ENCODE data around the gene NKX2-4.

The NKX2-4 gene

DNA sequence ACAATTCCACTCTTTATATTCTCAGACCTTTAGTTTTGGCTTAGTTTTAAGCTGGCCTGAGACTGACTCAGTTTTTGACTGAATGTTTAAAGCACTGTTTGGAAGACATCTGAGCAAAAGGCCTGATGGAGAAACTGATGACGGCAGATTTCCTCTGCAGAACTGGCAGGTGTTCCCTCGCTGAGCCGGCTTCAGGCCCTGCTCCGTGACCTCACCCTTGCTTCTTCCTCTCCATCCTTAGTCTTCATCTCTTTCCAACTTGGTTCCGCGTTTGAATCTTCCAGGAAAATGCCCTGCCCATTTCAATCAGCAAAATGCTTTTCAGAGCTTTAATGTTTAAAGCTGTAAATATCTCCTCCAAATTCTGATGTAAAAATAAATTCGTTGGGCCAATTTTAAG lies 6.6 kb downstream of the NKX2-4 start:
- Histone ChIP-seq H3K4me3 (ENCODE audit: low read length) (no peak overlapping the region), H3K36me3 (ENCODE audit: insufficient read depth, low read length) (peaks cover 41% of the 10 kb centered on the region), H3K4me1 (ENCODE audit: insufficient read depth, low read length) (no peaks in the 10 kb centered on the region), H3K27me3 (ENCODE audit: insufficient read depth, low read length) (peaks cover 41% of the 10 kb centered on the region), H2AFZ (ENCODE audit: low read depth, low read length) (no peak overlapping the region), H3K9me3 (ENCODE audit: low read length) (peaks cover 2% of the 10 kb centered on the region)

DNA sequence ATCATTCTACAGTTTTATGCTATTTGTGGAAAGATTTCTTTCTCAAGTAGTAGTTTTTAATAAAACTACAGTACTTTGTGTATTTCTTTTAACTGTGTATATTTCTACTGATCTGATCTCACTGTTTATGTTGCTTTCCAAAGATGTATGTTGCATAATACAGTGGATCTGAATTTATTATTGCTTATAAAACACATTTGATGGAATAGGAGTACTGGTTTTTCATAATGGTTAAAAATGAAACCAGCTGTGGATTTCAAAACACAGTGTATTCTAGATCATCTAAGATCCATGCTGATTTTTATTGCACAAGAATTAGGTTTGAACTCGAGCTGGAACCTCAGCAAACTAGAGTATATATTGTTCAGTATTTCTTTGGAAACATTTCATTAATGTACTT lies 8.0 kb downstream of the NKX2-4 start:
- Histone ChIP-seq H3K36me3 (ENCODE audit: insufficient read depth, low read length) (peaks cover 46% of the 10 kb centered on the region), H3K9me3 (ENCODE audit: low read length) (peaks cover 2% of the 10 kb centered on the region), H3K4me3 (ENCODE audit: low read length) (no peak overlapping the region), H3K4me1 (ENCODE audit: insufficient read depth, low read length) (no peaks in the 10 kb centered on the region), H2AFZ (ENCODE audit: low read depth, low read length) (no peak overlapping the region), H3K27me3 (ENCODE audit: insufficient read depth, low read length) (peaks cover 27% of the 10 kb centered on the region)

DNA sequence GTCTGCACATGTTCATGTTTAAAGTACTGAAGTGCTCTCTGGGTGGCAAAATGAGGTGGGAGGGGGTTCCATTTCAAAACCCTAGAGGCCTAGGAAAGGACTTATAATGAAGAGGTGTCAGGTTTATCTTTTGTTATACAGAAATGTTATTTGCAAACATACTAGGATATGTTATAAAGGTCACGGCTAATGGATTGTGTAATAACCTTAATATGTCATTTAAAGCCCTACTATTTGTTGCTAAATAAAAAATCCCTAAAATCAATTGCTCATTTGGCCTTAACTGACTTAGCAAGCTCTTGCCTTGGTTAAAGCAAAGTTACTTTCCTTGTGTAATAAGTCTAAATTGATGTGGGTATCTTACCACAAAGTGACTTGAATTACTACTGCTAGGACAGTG lies 8.8 kb downstream of the NKX2-4 start:
- Histone ChIP-seq H3K36me3 (ENCODE audit: insufficient read depth, low read length) (peaks cover 50% of the 10 kb centered on the region), H2AFZ (ENCODE audit: low read depth, low read length) (no peak overlapping the region), H3K27me3 (ENCODE audit: insufficient read depth, low read length) (peaks cover 19% of the 10 kb centered on the region)

DNA sequence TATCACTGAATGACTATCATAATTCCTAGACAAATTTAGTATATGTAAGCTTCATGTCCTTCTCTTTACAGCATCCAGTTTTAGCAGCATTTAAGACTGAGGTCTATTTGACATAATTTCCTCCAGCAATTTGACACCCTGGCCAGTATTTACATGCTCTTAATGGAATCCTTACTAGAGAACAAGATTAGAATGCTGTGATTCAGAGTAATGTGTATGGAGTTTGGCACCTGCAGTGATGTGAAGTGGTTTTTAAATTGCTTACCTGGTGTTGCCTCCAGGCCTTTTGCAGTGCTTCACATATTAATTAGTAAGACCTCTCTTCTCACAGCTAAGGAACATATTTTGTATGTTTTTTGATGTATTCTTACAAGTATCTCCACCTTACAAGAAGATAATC lies 9.8 kb downstream of the NKX2-4 start:
- Histone ChIP-seq H3K9me3 (ENCODE audit: low read length) (peaks cover 2% of the 10 kb centered on the region), H3K36me3 (ENCODE audit: insufficient read depth, low read length) (peaks cover 60% of the 10 kb centered on the region), H3K27me3 (ENCODE audit: insufficient read depth, low read length) (peaks cover 9% of the 10 kb centered on the region), H3K4me3 (ENCODE audit: low read length) (no peak overlapping the region), H2AFZ (ENCODE audit: low read depth, low read length) (no peak overlapping the region), H3K4me1 (ENCODE audit: insufficient read depth, low read length) (no peaks in the 10 kb centered on the region)

More for the DNA sequence above, 8.8 kb downstream of the NKX2-4 start:
- peaks cover 2% of the 10 kb centered on the region for H3K9me3 ChIP-seq (ENCODE audit: low read length)
- no peaks in the 10 kb centered on the region for H3K4me1 ChIP-seq (ENCODE audit: insufficient read depth, low read length)
- no peak overlapping the region for H3K4me3 ChIP-seq (ENCODE audit: low read length)

DNA sequence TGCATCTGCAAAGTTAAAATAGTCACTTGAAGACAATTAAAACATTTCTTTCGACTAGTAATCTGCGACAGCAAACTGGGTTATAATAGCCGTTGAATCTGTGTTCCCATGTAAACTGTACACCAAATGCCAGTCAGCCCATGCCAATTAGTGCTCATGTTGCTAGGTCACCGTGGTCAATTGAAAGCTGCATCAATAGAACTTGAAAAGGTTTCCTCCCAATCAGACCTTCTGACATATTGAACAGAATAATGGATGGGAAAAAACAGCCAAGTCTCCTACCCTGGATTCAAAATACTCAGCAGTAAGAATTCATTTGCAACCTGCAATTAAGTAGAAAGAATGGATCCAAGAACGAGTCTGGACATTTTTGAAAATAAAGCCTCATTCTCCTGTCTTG lies 11.2 kb downstream of the NKX2-4 start:
- Histone ChIP-seq H3K9me3 (ENCODE audit: low read length) (peaks cover under 1% of the 10 kb centered on the region), H2AFZ (ENCODE audit: low read depth, low read length) (no peak overlapping the region), H3K27me3 (ENCODE audit: insufficient read depth, low read length) (no peaks in the 10 kb centered on the region), H3K4me3 (ENCODE audit: low read length) (no peak overlapping the region), H3K36me3 (ENCODE audit: insufficient read depth, low read length) (peaks cover 66% of the 10 kb centered on the region), H3K4me1 (ENCODE audit: insufficient read depth, low read length) (no peaks in the 10 kb centered on the region)

DNA sequence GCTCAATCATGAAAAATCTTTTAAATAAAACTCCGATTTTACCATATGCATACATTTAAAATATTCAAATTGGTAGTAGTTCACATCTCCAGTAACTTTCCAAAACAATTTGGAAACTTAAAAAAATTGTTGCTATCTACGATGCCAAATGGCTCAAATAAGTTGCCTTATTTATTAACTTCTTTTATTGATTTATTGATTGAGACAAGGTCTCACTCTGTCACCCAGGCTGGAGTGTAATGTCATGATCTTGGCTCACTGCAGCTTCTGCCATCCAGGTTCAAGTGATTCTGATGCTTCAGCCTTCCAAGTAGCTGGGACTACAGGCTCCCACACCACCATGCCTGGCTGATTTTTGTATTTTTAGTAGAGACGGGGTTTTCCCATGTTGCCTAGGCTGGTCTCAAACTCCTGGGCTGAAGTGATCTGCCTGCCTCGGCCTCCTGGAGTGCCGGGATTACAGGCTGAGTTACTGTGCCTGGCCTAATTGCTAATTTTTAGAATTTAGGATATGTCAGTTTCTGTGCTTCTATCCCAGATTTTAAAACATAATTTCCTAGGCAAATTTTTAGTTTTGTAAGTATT lies 12.9 kb downstream of the NKX2-4 start:
- Histone ChIP-seq H2AFZ (ENCODE audit: low read depth, low read length) (no peak overlapping the region), H3K9me3 (ENCODE audit: low read length) (no peaks in the 10 kb centered on the region), H3K36me3 (ENCODE audit: insufficient read depth, low read length) (peaks cover 59% of the 10 kb centered on the region), H3K4me1 (ENCODE audit: insufficient read depth, low read length) (no peaks in the 10 kb centered on the region), H3K4me3 (ENCODE audit: low read length) (no peak overlapping the region), H3K27me3 (ENCODE audit: insufficient read depth, low read length) (no peaks in the 10 kb centered on the region)

DNA sequence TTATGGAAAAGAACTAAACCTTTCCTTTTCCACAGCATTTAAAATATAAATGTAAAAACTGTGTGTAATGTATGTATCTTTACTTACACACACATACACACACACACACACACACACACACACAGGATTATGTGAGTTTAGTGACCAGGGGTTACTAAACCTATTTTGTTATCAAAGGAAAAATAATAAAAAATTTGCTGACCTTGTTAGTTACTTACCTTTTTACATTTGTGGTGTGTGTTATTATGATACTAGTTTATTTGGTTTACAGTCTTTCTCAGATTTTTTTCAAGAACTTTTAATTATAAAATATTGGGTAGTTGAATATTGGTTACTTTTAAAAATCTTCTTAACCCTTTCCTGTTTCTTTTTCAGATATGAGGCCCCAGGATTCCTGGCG lies 15.7 kb downstream of the NKX2-4 start:
- Histone ChIP-seq H3K4me1 (ENCODE audit: insufficient read depth, low read length) (no peaks in the 10 kb centered on the region), H3K4me3 (ENCODE audit: low read length) (no peak overlapping the region), H3K9me3 (ENCODE audit: low read length) (no peaks in the 10 kb centered on the region), H3K36me3 (ENCODE audit: insufficient read depth, low read length) (peaks cover 39% of the 10 kb centered on the region), H3K27me3 (ENCODE audit: insufficient read depth, low read length) (no peaks in the 10 kb centered on the region), H2AFZ (ENCODE audit: low read depth, low read length) (no peak overlapping the region)

DNA sequence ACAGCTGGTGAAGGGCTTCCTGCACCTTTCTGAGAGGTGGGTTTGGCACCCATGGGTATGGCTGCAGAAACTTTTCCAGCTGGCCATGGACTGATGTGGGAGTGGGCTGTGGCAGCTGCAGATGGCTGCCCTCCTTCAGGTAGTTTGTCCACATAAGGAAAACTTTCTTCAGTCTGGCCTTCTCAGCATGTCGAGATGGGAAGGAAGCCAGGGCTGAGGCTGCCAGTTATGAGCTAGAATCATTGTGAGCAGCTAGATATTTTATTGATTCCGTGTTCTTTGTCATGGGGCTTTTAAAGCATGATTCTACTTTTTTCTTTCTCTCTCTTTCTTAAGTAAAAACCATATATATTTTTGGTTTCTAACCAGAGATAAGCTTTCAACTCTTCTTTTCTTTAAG lies 16.6 kb downstream of the NKX2-4 start:
- Histone ChIP-seq H3K4me1 (ENCODE audit: insufficient read depth, low read length) (no peaks in the 10 kb centered on the region), H3K9me3 (ENCODE audit: low read length) (no peaks in the 10 kb centered on the region), H3K4me3 (ENCODE audit: low read length) (no peak overlapping the region), H2AFZ (ENCODE audit: low read depth, low read length) (no peak overlapping the region), H3K27me3 (ENCODE audit: insufficient read depth, low read length) (no peaks in the 10 kb centered on the region), H3K36me3 (ENCODE audit: insufficient read depth, low read length) (peaks cover 36% of the 10 kb centered on the region)

DNA sequence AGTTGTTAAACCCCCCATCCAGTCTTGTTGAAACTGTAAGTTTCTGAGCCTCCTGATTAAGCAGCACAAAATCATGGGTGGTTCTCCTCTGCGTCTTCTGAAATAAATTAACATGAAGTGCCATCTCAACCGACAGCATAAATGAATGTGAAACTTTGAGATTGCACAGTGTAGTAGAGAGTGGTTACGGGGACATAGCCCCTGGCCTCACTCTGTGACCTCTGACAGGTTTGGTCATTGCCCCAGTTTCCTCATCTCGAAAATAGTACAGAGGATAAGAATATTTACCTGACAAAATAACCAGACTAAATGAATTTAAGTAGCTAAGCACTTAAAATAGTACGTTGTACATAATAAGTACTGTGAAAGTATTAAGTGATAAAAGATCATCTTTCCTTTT lies 19.1 kb downstream of the NKX2-4 start:
- Histone ChIP-seq H2AFZ (ENCODE audit: low read depth, low read length) (no peak overlapping the region), H3K36me3 (ENCODE audit: insufficient read depth, low read length) (peaks cover 26% of the 10 kb centered on the region), H3K9me3 (ENCODE audit: low read length) (no peaks in the 10 kb centered on the region), H3K4me1 (ENCODE audit: insufficient read depth, low read length) (no peaks in the 10 kb centered on the region), H3K4me3 (ENCODE audit: low read length) (no peak overlapping the region), H3K27me3 (ENCODE audit: insufficient read depth, low read length) (no peaks in the 10 kb centered on the region)

DNA sequence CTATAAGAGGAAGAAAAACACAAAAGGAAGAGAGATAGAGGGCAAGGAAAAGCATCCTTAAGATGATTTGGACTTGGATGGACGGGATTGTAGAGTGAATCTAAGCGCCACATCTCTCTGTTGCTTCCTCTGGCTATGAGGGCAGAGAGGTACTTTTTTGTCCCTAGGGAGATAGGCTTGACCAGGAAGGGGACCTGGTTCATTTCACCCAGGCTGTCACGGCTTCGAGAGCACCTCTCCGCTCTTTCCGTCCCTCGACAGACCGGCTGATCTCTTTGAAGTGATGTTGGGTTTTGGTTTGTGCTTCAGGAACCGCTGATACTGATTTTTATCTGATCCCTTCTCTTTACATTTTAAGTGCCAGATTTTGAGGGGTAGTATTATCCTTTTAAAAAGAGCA lies 19.6 kb downstream of the NKX2-4 start:
- H3K4me1 ChIP-seq (ENCODE audit: insufficient read depth, low read length) = no peaks in the 10 kb centered on the region
- H3K27me3 ChIP-seq (ENCODE audit: insufficient read depth, low read length) = no peaks in the 10 kb centered on the region
- H3K4me3 ChIP-seq (ENCODE audit: low read length) = no peak overlapping the region
- H2AFZ ChIP-seq (ENCODE audit: low read depth, low read length) = no peak overlapping the region
- peaks cover 23% of the 10 kb centered on the region for H3K36me3 ChIP-seq (ENCODE audit: insufficient read depth, low read length)
- no peaks in the 10 kb centered on the region for H3K9me3 ChIP-seq (ENCODE audit: low read length)

DNA sequence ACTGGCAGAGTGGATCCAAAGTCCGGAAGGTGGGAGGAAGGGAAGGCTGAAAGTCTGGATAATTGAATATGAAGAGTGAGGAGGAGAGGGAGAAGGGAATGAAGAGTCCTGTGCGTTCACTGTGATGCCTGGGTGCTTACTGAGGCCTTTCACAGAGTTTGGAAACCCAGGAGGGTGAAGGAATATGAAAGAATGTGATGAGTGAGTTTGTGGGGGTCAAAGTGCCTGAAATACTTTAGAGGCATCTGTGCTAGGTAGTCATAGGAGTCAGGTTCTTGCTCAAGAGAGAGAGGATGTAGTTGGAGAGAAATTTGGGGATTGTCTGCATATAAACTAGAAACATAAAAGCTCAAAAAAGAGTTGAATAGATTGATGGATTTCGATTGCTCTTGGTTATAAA lies 20.7 kb downstream of the NKX2-4 start:
- no peak overlapping the region for H3K4me3 ChIP-seq (ENCODE audit: low read length)
- no peaks in the 10 kb centered on the region for H3K4me1 ChIP-seq (ENCODE audit: insufficient read depth, low read length)
- H3K36me3 ChIP-seq (ENCODE audit: insufficient read depth, low read length) = peaks cover 18% of the 10 kb centered on the region
- H3K27me3 ChIP-seq (ENCODE audit: insufficient read depth, low read length) = no peaks in the 10 kb centered on the region
- H2AFZ ChIP-seq (ENCODE audit: low read depth, low read length) = no peak overlapping the region
- H3K9me3 ChIP-seq (ENCODE audit: low read length) = no peaks in the 10 kb centered on the region

DNA sequence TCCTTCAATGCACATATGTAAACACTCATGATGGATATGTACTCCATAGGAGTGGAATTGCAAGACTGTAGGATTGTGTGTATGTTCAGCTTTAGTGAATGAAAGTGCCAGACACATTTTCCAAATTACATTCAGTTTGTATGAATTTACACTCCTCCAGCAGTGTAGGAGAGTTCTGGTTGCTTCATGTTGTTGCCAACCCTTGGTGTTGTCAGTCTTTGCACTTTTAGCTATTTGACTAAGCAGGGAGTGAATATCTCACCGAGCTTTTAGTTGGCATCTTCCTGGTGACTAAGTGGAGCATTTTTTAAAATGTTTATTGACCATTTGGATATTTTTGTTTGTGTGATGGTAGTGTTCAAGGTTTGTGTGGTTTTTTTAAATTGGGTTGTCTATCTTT lies 23.9 kb downstream of the NKX2-4 start:
- no peaks in the 10 kb centered on the region for H3K4me1 ChIP-seq (ENCODE audit: insufficient read depth, low read length)
- H3K36me3 ChIP-seq (ENCODE audit: insufficient read depth, low read length) = peaks cover 26% of the 10 kb centered on the region
- H3K4me3 ChIP-seq (ENCODE audit: low read length) = no peak overlapping the region
- no peak overlapping the region for H2AFZ ChIP-seq (ENCODE audit: low read depth, low read length)
- no peaks in the 10 kb centered on the region for H3K27me3 ChIP-seq (ENCODE audit: insufficient read depth, low read length)
- no peaks in the 10 kb centered on the region for H3K9me3 ChIP-seq (ENCODE audit: low read length)

DNA sequence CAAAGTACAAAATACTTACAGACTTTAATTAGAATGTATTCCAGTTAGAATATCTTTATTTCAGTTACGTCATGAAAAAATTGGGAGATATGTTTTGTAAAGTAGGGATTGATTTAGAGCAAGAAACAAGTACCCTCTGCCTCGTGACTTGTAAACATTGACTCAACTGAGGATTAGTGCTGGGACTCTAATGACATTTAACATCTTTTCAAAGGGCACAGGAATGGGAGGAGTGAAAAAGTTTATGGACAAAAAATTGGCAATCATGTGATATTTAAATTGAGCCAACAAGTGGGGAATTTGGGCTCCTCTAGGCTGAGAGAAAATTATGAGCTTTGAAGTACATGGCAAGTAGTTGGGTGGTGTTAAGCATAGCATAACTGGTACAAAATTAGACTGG lies 25.3 kb downstream of the NKX2-4 start:
- Histone ChIP-seq H3K4me1 (ENCODE audit: insufficient read depth, low read length) (no peaks in the 10 kb centered on the region), H3K9me3 (ENCODE audit: low read length) (no peaks in the 10 kb centered on the region), H3K36me3 (ENCODE audit: insufficient read depth, low read length) (peaks cover 37% of the 10 kb centered on the region), H3K27me3 (ENCODE audit: insufficient read depth, low read length) (no peaks in the 10 kb centered on the region), H2AFZ (ENCODE audit: low read depth, low read length) (no peak overlapping the region), H3K4me3 (ENCODE audit: low read length) (no peak overlapping the region)

DNA sequence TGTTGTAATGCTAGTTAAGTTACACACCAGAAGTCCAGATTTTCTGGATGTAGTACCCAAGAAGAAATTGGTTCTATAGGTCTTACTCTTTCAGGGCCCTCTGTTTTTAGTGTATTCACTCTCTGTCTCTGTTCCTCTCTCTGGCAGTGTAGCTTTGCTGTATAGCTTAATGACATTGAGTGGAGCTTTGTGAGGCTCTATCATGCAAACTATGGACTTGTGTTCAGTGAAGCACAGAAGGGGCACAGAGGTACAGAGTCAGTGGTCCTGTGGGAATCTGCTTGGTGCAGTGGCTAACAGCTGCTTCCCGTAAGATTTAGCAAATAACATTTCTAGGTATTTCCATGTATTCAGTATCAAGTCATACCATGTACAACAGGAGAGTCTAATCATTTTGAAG lies 26.1 kb downstream of the NKX2-4 start:
- no peaks in the 10 kb centered on the region for H3K4me1 ChIP-seq (ENCODE audit: insufficient read depth, low read length)
- H3K9me3 ChIP-seq (ENCODE audit: low read length) = no peaks in the 10 kb centered on the region
- H3K27me3 ChIP-seq (ENCODE audit: insufficient read depth, low read length) = no peaks in the 10 kb centered on the region
- peaks cover 42% of the 10 kb centered on the region for H3K36me3 ChIP-seq (ENCODE audit: insufficient read depth, low read length)
- H3K4me3 ChIP-seq (ENCODE audit: low read length) = no peak overlapping the region
- H2AFZ ChIP-seq (ENCODE audit: low read depth, low read length) = no peak overlapping the region

Data from neuron (in vitro differentiated cells).